Measurements from ENCODE around the gene DLGAP1.
A peak's percentile ranks its signal among the peaks of the same experiment; 100 is the strongest.

Gene DLGAP1

GRCh38 chr18:3689986-3690763, 764.9 kb downstream of the DLGAP1 start (continued):
- TF ChIP-seq, protein P1, sequence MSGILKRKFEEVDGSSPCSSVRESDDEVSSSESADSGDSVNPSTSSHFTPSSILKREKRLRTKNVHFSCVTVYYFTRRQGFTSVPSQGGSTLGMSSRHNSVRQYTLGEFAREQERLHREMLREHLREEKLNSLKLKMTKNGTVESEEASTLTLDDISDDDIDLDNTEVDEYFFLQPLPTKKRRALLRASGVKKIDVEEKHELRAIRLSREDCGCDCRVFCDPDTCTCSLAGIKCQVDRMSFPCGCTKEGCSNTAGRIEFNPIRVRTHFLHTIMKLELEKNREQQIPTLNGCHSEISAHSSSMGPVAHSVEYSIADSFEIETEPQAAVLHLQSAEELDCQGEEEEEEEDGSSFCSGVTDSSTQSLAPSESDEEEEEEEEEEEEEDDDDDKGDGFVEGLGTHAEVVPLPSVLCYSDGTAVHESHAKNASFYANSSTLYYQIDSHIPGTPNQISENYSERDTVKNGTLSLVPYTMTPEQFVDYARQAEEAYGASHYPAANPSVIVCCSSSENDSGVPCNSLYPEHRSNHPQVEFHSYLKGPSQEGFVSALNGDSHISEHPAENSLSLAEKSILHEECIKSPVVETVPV (CRISPR knock-in tag; IDR thresholded peaks at IDR 0.05): no peak

GRCh38 chr18:3689091-3689490, 766.0 kb downstream of the DLGAP1 start:
- ATAC-seq: peak; percentile 64; the same call in 2 of the 3 replicates
- TF ChIP-seq PPARA (CRISPR knock-in tag; IDR thresholded peaks at IDR 0.05; ENCODE audit: borderline replicate concordance) (no peak), TOX (CRISPR knock-in tag; IDR thresholded peaks at IDR 0.05; ENCODE audit: borderline replicate concordance) (no peak), ZNF8 (CRISPR knock-in tag; IDR thresholded peaks at IDR 0.05) (no peak), ZFP30 (CRISPR knock-in tag; IDR thresholded peaks at IDR 0.05) (no peak), ZC3H10 (CRISPR knock-in tag; IDR thresholded peaks at IDR 0.05) (no peak), TCF4 (CRISPR knock-in tag; IDR thresholded peaks at IDR 0.05; ENCODE audit: borderline replicate concordance) (no peak), OSR1 (CRISPR knock-in tag; IDR thresholded peaks at IDR 0.05) (no peak), SNAI2 (CRISPR knock-in tag; IDR thresholded peaks at IDR 0.05) (no peak), ZNF70 (CRISPR knock-in tag; IDR thresholded peaks at IDR 0.05) (no peak), PATZ1 (CRISPR knock-in tag; IDR thresholded peaks at IDR 0.05; ENCODE audit: borderline replicate concordance) (no peak)
- TF ChIP-seq, protein P1 (CRISPR knock-in tag; IDR thresholded peaks at IDR 0.05): no peak
- TF ChIP-seq, protein P2, sequence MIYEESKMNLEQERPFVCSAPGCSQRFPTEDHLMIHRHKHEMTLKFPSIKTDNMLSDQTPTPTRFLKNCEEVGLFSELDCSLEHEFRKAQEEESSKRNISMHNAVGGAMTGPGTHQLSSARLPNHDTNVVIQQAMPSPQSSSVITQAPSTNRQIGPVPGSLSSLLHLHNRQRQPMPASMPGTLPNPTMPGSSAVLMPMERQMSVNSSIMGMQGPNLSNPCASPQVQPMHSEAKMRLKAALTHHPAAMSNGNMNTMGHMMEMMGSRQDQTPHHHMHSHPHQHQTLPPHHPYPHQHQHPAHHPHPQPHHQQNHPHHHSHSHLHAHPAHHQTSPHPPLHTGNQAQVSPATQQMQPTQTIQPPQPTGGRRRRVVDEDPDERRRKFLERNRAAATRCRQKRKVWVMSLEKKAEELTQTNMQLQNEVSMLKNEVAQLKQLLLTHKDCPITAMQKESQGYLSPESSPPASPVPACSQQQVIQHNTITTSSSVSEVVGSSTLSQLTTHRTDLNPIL (CRISPR knock-in tag; IDR thresholded peaks at IDR 0.05; ENCODE audit: low read depth): no peak

DNA sequence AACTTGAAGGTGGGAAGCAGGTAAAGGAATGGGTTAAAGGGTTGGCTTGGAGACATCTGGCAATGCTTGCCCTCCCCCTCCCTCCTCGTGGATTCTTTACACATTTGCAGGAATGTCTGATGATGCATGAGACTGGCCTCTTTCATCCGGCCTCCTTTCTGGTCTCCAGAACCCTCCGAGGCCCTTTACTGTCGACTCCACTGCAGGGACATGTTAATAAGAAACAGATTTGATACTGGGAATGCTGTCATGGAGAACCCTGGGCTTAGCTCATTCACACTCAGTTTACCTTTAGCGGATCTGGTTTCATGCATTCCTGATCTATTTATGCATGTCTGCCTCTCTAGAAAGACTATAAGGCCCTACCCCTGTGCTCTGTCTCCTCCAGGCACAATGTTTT, 766.4 kb downstream of the DLGAP1 start:
- peak; percentile 37; the same call in 1 of the 2 replicates for TF ChIP-seq ISL1 (CRISPR knock-in tag; IDR thresholded peaks at IDR 0.05)
- TF ChIP-seq TCF4 (CRISPR knock-in tag; IDR thresholded peaks at IDR 0.05; ENCODE audit: borderline replicate concordance): peak; percentile 70
- no peak for TF ChIP-seq BACH2 (CRISPR knock-in tag; IDR thresholded peaks at IDR 0.05; ENCODE audit: borderline replicate concordance)
- ATAC-seq: peak; percentile 96

GRCh38 chr18:3683483-3683882, 771.6 kb downstream of the DLGAP1 start:
- no peak for ATAC-seq
- TF ChIP-seq TCF4 (CRISPR knock-in tag; IDR thresholded peaks at IDR 0.05; ENCODE audit: borderline replicate concordance) (no peak), ZFP30 (CRISPR knock-in tag; IDR thresholded peaks at IDR 0.05) (no peak), BACH2 (CRISPR knock-in tag; IDR thresholded peaks at IDR 0.05; ENCODE audit: borderline replicate concordance) (no peak), ZNF70 (CRISPR knock-in tag; IDR thresholded peaks at IDR 0.05) (no peak), ZNF8 (CRISPR knock-in tag; IDR thresholded peaks at IDR 0.05) (no peak), OSR1 (CRISPR knock-in tag; IDR thresholded peaks at IDR 0.05) (no peak), PATZ1 (CRISPR knock-in tag; IDR thresholded peaks at IDR 0.05; ENCODE audit: borderline replicate concordance) (no peak), CSDC2 (CRISPR knock-in tag; IDR thresholded peaks at IDR 0.05) (no peak), TOX (CRISPR knock-in tag; IDR thresholded peaks at IDR 0.05; ENCODE audit: borderline replicate concordance) (no peak), GLIS3 (CRISPR knock-in tag; IDR thresholded peaks at IDR 0.05) (no peak), ISL1 (CRISPR knock-in tag; IDR thresholded peaks at IDR 0.05) (no peak), ARNTL (CRISPR knock-in tag; IDR thresholded peaks at IDR 0.05; ENCODE audit: borderline replicate concordance, low read depth) (no peak), RARB (CRISPR knock-in tag; IDR thresholded peaks at IDR 0.05) (no peak), PPARA (CRISPR knock-in tag; IDR thresholded peaks at IDR 0.05; ENCODE audit: borderline replicate concordance) (no peak), ESRRG (CRISPR knock-in tag; IDR thresholded peaks at IDR 0.05) (no peak)
- TF ChIP-seq, protein P3, sequence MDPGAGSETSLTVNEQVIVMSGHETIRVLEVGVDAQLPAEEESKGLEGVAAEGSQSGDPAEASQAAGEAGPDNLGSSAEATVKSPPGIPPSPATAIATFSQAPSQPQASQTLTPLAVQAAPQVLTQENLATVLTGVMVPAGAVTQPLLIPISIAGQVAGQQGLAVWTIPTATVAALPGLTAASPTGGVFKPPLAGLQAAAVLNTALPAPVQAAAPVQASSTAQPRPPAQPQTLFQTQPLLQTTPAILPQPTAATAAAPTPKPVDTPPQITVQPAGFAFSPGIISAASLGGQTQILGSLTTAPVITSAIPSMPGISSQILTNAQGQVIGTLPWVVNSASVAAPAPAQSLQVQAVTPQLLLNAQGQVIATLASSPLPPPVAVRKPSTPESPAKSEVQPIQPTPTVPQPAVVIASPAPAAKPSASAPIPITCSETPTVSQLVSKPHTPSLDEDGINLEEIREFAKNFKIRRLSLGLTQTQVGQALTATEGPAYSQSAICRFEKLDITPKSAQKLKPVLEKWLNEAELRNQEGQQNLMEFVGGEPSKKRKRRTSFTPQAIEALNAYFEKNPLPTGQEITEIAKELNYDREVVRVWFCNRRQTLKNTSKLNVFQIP (CRISPR knock-in tag; IDR thresholded peaks at IDR 0.05; ENCODE audit: borderline replicate concordance, low read depth): no peak
- TF ChIP-seq, protein P2 (CRISPR knock-in tag; IDR thresholded peaks at IDR 0.05; ENCODE audit: low read depth): no peak

Data from SK-N-SH treated with all-trans-retinoic acid at 6 μM for 48 hours (cell line).